HCT116 (cell line): ENCODE results near the gene PCDH10. TPM values are rescaled to one million over a fixed set of nuclear protein-coding genes. Genes with fewer than 3 reads are reported as not detected.

Source experiments
- ATAC-seq: fragments of 200-7000 bp; cut with Tn5 transposase; 2 replicates; pipeline ENCODE4 v1.9.1; 2020; ENCODE audit warnings: mild to moderate bottlenecking, moderate library complexity
- BruUV-seq: library from RNA; stranded (reverse); fragments of 400-500 nt; replicated peaks from 2 replicates; lab custom pipeline; 2021; lab: Mats Ljungman, UMichigan
- CTCF ChIA-PET: fragments of 300-600 bp; sonication (Branson Sonifier 250); formaldehyde crosslinking; loops from one replicate; lab custom pipeline; 2021; ENCODE audit warnings: antibody characterized with exemption; lab: Charles Lee
- POLR2A ChIA-PET: fragments of 300-600, 350-600 bp; sonication (Branson Sonifier 250); formaldehyde crosslinking; loops from one replicate; lab custom pipeline; 2021; ENCODE audit warnings: antibody characterized with exemption; lab: Charles Lee
- RAD21 ChIA-PET, 2 experiments: fragments of 300-600 bp; sonication (Branson Sonifier 250); formaldehyde crosslinking; loops; one replicate each; lab custom pipeline; 2023; ENCODE audit warnings: low total read pairs in 2 of 2; ENCODE audit not compliant: uncharacterized antibody in 2 of 2, unreplicated experiment in 2 of 2, low non-redundant PET in 1 of 2; lab: Charles Lee
- DNase-seq: peaks from one replicate; pipeline ENCODE4 v3.0.0-alpha.2; 2010; ENCODE audit warnings: low read depth, low spot score
- H2AFZ ChIP-seq: fragments of 200-600 bp; shearing (Covaris generic), sonication (generic); 2 replicates; pipeline ENCODE4 v1.6.1; 2017; ENCODE audit warnings: low read depth, mixed run types, mixed read lengths, antibody characterized with exemption, low read length; ENCODE audit not compliant: poor library complexity, severe bottlenecking
- H3K27ac ChIP-seq: 2 replicates; pipeline ENCODE4 v1.5.1; 2012; ENCODE audit warnings: low read depth, low read length
- H3K27me3 ChIP-seq: fragments of 200-600 bp; sonication (generic); 2 replicates; pipeline ENCODE4 v1.6.1; 2016; ENCODE audit warnings: mixed run types, low read length, mixed read lengths; ENCODE audit not compliant: insufficient read depth
- H3K36me3 ChIP-seq, 2 experiments: fragments of 200-500 bp in 1 of 2; fragments of 200-600 bp in 1 of 2; sonication (Bioruptor generic) in 1 of 2; sonication (generic) in 1 of 2; 2 replicates each; pipeline versions ENCODE4 v1.5.1 to v1.6.1; 2014 to 2016; ENCODE audit warnings: low read length in 2 of 2, inconsistent platforms in 1 of 2, mixed read lengths in 1 of 2, mixed run types in 1 of 2; ENCODE audit not compliant: insufficient read depth in 2 of 2, control insufficient read depth in 1 of 2
- H3K4me1 ChIP-seq, 2 experiments: fragments of 200-600 bp in 1 of 2; sonication (generic) in 1 of 2; 2 replicates each; pipeline versions ENCODE4 v1.5.1 to v1.6.1; 2012 to 2017; ENCODE audit warnings: low read length in 2 of 2, inconsistent platforms in 1 of 2, mild to moderate bottlenecking in 1 of 2, mixed read lengths in 1 of 2, mixed run types in 1 of 2, moderate library complexity in 1 of 2; ENCODE audit not compliant: insufficient read depth in 2 of 2, control insufficient read depth in 1 of 2
- H3K4me2 ChIP-seq: fragments of 200-600 bp; sonication (generic); 2 replicates; pipeline ENCODE4 v1.6.1; 2017; ENCODE audit warnings: mixed run types, low read length, mixed read lengths
- H3K4me3 ChIP-seq, 2 experiments: fragments of 200-600 bp in 1 of 2; sonication (generic) in 1 of 2; replicated peaks in 1 of 2; 2 replicates each; pipeline ENCODE4 v1.5.1; 2011 to 2016; ENCODE audit warnings: low read length in 2 of 2, control low read depth in 1 of 2, low read depth in 1 of 2, mild to moderate bottlenecking in 1 of 2, mixed read lengths in 1 of 2, mixed run types in 1 of 2
- H3K79me2 ChIP-seq: fragments of 200-600 bp; sonication (generic); 2 replicates; pipeline ENCODE4 v1.6.1; 2017; ENCODE audit warnings: mild to moderate bottlenecking, mixed run types, low read length, moderate library complexity, mixed read lengths; ENCODE audit not compliant: insufficient read depth
- H3K9ac ChIP-seq: fragments of 200-600 bp; sonication (generic); 2 replicates; pipeline ENCODE4 v1.6.1; 2016; ENCODE audit warnings: low read length, mixed read lengths
- H3K9me2 ChIP-seq: fragments of 200-600 bp; sonication (generic), shearing (Covaris generic); 2 replicates; pipeline ENCODE4 v1.6.1; 2017; ENCODE audit warnings: mixed run types, mild to moderate bottlenecking, moderate library complexity; ENCODE audit not compliant: insufficient read depth
- H3K9me3 ChIP-seq, 2 experiments: fragments of 200-500 bp in 1 of 2; fragments of 200-600 bp in 1 of 2; sonication (Bioruptor generic) in 1 of 2; sonication (generic) in 1 of 2; 2 replicates each; pipeline ENCODE4 v1.6.1; 2014 to 2017; ENCODE audit warnings: low read length in 2 of 2, mixed read lengths in 2 of 2, inconsistent platforms in 1 of 2, low read depth in 1 of 2, mild to moderate bottlenecking in 1 of 2, mixed run types in 1 of 2, moderate library complexity in 1 of 2; ENCODE audit not compliant: control insufficient read depth in 1 of 2, insufficient read depth in 1 of 2
- H4K20me1 ChIP-seq: fragments of 200-600 bp; sonication (generic), shearing (Covaris generic); 2 replicates; pipeline ENCODE4 v1.6.1; 2017; ENCODE audit warnings: mixed run types, mild to moderate bottlenecking, moderate library complexity; ENCODE audit not compliant: insufficient read depth
- CBX3 ChIP-seq: IDR thresholded peaks from 2 replicates; pipeline ENCODE4 v1.6.1; 2012; ENCODE audit warnings: low read depth
- CEBPB ChIP-seq: IDR thresholded peaks from 2 replicates; pipeline ENCODE4 v1.6.1; 2012; ENCODE audit warnings: low read depth
- EZH2 ChIP-seq: fragments of 200-600 bp; sonication (generic); IDR thresholded peaks from 2 replicates; pipeline ENCODE4 v1.6.1; 2017; ENCODE audit warnings: antibody characterized with exemption, mixed run types
- EZH2phosphoT487 ChIP-seq: fragments of 200-600 bp; IDR thresholded peaks from 2 replicates; pipeline ENCODE4 v1.6.1; 2018; ENCODE audit warnings: antibody characterized with exemption, borderline replicate concordance
- JUND ChIP-seq: IDR thresholded peaks from 2 replicates; pipeline ENCODE4 v1.6.1; 2012
- POLR2A ChIP-seq: IDR thresholded peaks from 2 replicates; pipeline ENCODE4 v1.7.0; 2011; ENCODE audit warnings: borderline replicate concordance; ENCODE audit not compliant: insufficient read depth, insufficient read length; ENCODE audit errors: extremely low read depth
- RAD21 ChIP-seq: IDR thresholded peaks from 2 replicates; pipeline ENCODE4 v1.6.1; 2012; ENCODE audit warnings: low read depth, mild to moderate bottlenecking
- SIN3A ChIP-seq: IDR thresholded peaks from 2 replicates; pipeline ENCODE4 v1.6.1; 2012; ENCODE audit warnings: low read depth
- SP1 ChIP-seq: IDR thresholded peaks from 2 replicates; pipeline ENCODE4 v1.6.1; 2012; ENCODE audit warnings: low read depth
- SRF ChIP-seq: IDR thresholded peaks from 2 replicates; pipeline ENCODE4 v1.6.1; 2012; ENCODE audit warnings: low read depth
- TCF7L2 ChIP-seq: IDR thresholded peaks from 2 replicates; pipeline ENCODE4 v1.7.0; 2011; ENCODE audit warnings: borderline replicate concordance, inconsistent platforms; ENCODE audit not compliant: insufficient read depth, insufficient read length; ENCODE audit errors: extremely low read depth
- ZFX ChIP-seq: fragments of 450-650 bp; IDR thresholded peaks from 2 replicates; pipeline ENCODE4 v1.6.1; 2017
- ZNF274 ChIP-seq: fragments of 200-500 bp; sonication (Bioruptor generic); IDR thresholded peaks from 2 replicates; pipeline ENCODE4 v1.6.1; 2014; ENCODE audit warnings: mild to moderate bottlenecking, low read depth, low read length, inconsistent platforms
- intact Hi-C: fragments of 100-400 bp; cut with micrococcal nuclease; formaldehyde crosslinking; loops from 2 replicates; pipeline ENCODE4 v1.10.0; 2022
- total RNA-seq: library from RNA; stranded (reverse); gene quantifications from one replicate; pipeline ENCODE4 v1.2.1, GENCODE V29; 2021; ENCODE audit not compliant: unreplicated experiment
- TF ChIP-seq, protein P1 (sequence below), 3 experiments: fragments of 200-600 bp in 1 of 3; sonication (generic) in 1 of 3; IDR thresholded peaks in 2 of 3; conservative IDR thresholded peaks in 1 of 3; 2 replicates each; pipeline ENCODE4 v1.5.1; 2012 to 2017; ENCODE audit warnings: low read depth in 2 of 3, low read length in 2 of 3, antibody characterized with exemption in 1 of 3, borderline replicate concordance in 1 of 3, control low read depth in 1 of 3, mild to moderate bottlenecking in 1 of 3, mixed read lengths in 1 of 3, mixed run types in 1 of 3, moderate library complexity in 1 of 3; ENCODE audit not compliant: insufficient read depth in 1 of 3
- TF ChIP-seq, protein P2 (sequence below): IDR thresholded peaks from 2 replicates; pipeline ENCODE4 v1.6.1; 2012

Gene PCDH10
- total RNA-seq, 1 experiment from 2014 or later, result not detected

GRCh38 chr4:133149932-133150471 is 908 bp downstream of the PCDH10 start:
- Histone ChIP-seq H3K27ac (no peak overlapping the region), H3K9me2 (no peaks in the 10 kb centered on the region), H3K4me3 (no peak overlapping the region), H3K36me3 (no peaks in the 10 kb centered on the region), H3K9me3 (no peaks in the 10 kb centered on the region), H4K20me1 (no peaks in the 10 kb centered on the region), H3K4me1 (no peaks in the 10 kb centered on the region), H3K9ac (no peak overlapping the region), H3K4me2 (no peak overlapping the region), H2AFZ (no peak overlapping the region), H3K79me2 (no peaks in the 10 kb centered on the region), H3K27me3 (no peaks in the 10 kb centered on the region)
- ChIA-PET CTCF (no interaction called here), POLR2A (no interaction called here), RAD21 (no interaction called here)
- TF ChIP-seq, protein P1, sequence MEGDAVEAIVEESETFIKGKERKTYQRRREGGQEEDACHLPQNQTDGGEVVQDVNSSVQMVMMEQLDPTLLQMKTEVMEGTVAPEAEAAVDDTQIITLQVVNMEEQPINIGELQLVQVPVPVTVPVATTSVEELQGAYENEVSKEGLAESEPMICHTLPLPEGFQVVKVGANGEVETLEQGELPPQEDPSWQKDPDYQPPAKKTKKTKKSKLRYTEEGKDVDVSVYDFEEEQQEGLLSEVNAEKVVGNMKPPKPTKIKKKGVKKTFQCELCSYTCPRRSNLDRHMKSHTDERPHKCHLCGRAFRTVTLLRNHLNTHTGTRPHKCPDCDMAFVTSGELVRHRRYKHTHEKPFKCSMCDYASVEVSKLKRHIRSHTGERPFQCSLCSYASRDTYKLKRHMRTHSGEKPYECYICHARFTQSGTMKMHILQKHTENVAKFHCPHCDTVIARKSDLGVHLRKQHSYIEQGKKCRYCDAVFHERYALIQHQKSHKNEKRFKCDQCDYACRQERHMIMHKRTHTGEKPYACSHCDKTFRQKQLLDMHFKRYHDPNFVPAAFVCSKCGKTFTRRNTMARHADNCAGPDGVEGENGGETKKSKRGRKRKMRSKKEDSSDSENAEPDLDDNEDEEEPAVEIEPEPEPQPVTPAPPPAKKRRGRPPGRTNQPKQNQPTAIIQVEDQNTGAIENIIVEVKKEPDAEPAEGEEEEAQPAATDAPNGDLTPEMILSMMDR (IDR thresholded peaks at IDR 0.05 in 2 of 3, conservative IDR thresholded peaks at IDR 0.05 in 1 of 3; ENCODE audit: borderline replicate concordance in 1 of 3, insufficient read depth in 1 of 3, low read depth in 2 of 3, low read length in 2 of 3), result no peak
- TF ChIP-seq SRF, result no peak
- no peak for TF ChIP-seq POLR2A
- TF ChIP-seq ZFX, result no peak
- TF ChIP-seq ZNF274, result no peak
- TF ChIP-seq SIN3A, result no peak
- no peak for TF ChIP-seq CEBPB
- no peak for TF ChIP-seq JUND
- TF ChIP-seq SP1, result no peak
- TF ChIP-seq TCF7L2, result no peak
- TF ChIP-seq, protein P2, sequence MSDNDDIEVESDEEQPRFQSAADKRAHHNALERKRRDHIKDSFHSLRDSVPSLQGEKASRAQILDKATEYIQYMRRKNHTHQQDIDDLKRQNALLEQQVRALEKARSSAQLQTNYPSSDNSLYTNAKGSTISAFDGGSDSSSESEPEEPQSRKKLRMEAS, result no peak
- TF ChIP-seq EZH2, result no peak
- TF ChIP-seq RAD21, result no peak
- no peak for TF ChIP-seq EZH2phosphoT487
- no peak for TF ChIP-seq CBX3
- no TSS peak for BruUV-seq
- ATAC-seq (no peak), DNase-seq (no peak)
- intact Hi-C loops, result loop anchor here (5.0 to 10.0 kb wide), 3 partner anchors 332 to 1755 kb away; no protein-coding TSS in a partner anchor
